Naive thymus-derived CD8-positive, alpha-beta T cell (primary cell): ENCODE results near the gene KCNK13. TPM values are rescaled to one million over a fixed set of nuclear protein-coding genes. Genes with fewer than 3 reads are reported as not detected.
A peak's percentile ranks its signal among the peaks of the same experiment; 100 is the strongest.

Experiments
- ATAC-seq, 2 donors: fragments of 150-1000 bp; cut with Tn5 transposase in 1 of 2; sonication (Bioruptor Pico), chemical (Tn5 transposase) in 1 of 2; 1 replicate in 1 of 2; 2 replicates in 1 of 2; pipeline ENCODE4 v1.10.0; 2021; ENCODE audit warnings: mild to moderate bottlenecking in 2 of 2, moderate library complexity in 2 of 2
- POLR2A ChIA-PET: fragments of 350-600 bp; sonication (Branson Sonifier 250); formaldehyde crosslinking; loops from one replicate; lab custom pipeline; 2021; ENCODE audit warnings: antibody characterized with exemption; lab: Charles Lee
- DNase-seq, 10 donors: peaks; one replicate each; pipeline versions ENCODE4 v3.0.0 to v3.0.0-alpha.2; 2020 to 2022
- H3K27ac Mint-ChIP-seq, 10 donors: one replicate each; pipeline ENCODE4 v1.8.0; 2020 to 2022; ENCODE audit warnings: mild to moderate bottlenecking in 10 of 10, mixed read lengths in 10 of 10, moderate library complexity in 4 of 10, inconsistent platforms in 1 of 10
- H3K27me3 Mint-ChIP-seq, 5 donors: one replicate each; pipeline ENCODE4 v1.8.0; 2021 to 2022; ENCODE audit warnings: mixed read lengths in 5 of 5
- H3K36me3 Mint-ChIP-seq, 3 donors: one replicate each; pipeline ENCODE4 v1.8.0; 2020 to 2022; ENCODE audit warnings: mixed read lengths in 3 of 3, mild to moderate bottlenecking in 2 of 3, inconsistent platforms in 1 of 3
- H3K4me1 Mint-ChIP-seq, 4 donors: one replicate each; pipeline ENCODE4 v1.8.0; 2021 to 2022; ENCODE audit warnings: mixed read lengths in 4 of 4
- H3K4me3 Mint-ChIP-seq, 10 donors: one replicate each; pipeline ENCODE4 v1.8.0; 2020 to 2022; ENCODE audit warnings: mild to moderate bottlenecking in 10 of 10, mixed read lengths in 10 of 10, moderate library complexity in 6 of 10, inconsistent platforms in 1 of 10
- H3K9me3 Mint-ChIP-seq, 9 donors: one replicate each; pipeline ENCODE4 v1.8.0; 2020 to 2022; ENCODE audit warnings: mixed read lengths in 9 of 9, mild to moderate bottlenecking in 3 of 9, inconsistent platforms in 1 of 9, moderate library complexity in 1 of 9
- polyA plus RNA-seq, 3 donors: library from polyadenylated mRNA; unstranded; fragments of 300-500 nt; fragmentation: Illumina TruSeq; gene quantifications; one replicate each; pipeline ENCODE4 v1.2.3, GENCODE V29; 2021
- total RNA-seq, 8 experiments: library from RNA in 2 of 8; stranded (reverse) in 2 of 8; gene quantifications; one replicate each; pipeline ENCODE4 v1.2.3 and lab custom pipeline; 2021 to 2026

The KCNK13 gene
- total and polyA plus RNA-seq, 5 experiments from 2014 or later = not detected

- Mint-ChIP-seq H3K4me1 (peaks cover 0 to 2% (median 0%) of the 10 kb centered on the region in 4 donors), H3K36me3 (peaks cover 0 to 60% (median 13%) of the 10 kb centered on the region in 3 donors), H3K4me3 (no peak overlapping the region), H3K27ac (peak overlapping the region in 2 of 10 donors; percentile 11 to 14), H3K27me3 (no peaks in the 10 kb centered on the region), H3K9me3 (no peaks in the 10 kb centered on the region)
- DNase-seq (no peak), ATAC-seq (no peak)
- POLR2A ChIA-PET = no interaction called here
These were observed 19.1 kb upstream of the KCNK13 start for GRCh38 chr14:90042496-90043252.

- peaks cover 0 to 41% (median 7%) of the 10 kb centered on the region in 3 donors for H3K36me3 Mint-ChIP-seq
- H3K9me3 Mint-ChIP-seq = no peaks in the 10 kb centered on the region
- no peak overlapping the region for H3K4me3 Mint-ChIP-seq
- H3K27ac Mint-ChIP-seq = no peak overlapping the region
- H3K27me3 Mint-ChIP-seq = no peaks in the 10 kb centered on the region
- POLR2A ChIA-PET = no interaction called here
- peaks cover 0 to 2% (median 0%) of the 10 kb centered on the region in 4 donors for H3K4me1 Mint-ChIP-seq
- DNase-seq = no peak
- ATAC-seq = no peak
These were observed 16.2 kb upstream of the KCNK13 start for GRCh38 chr14:90045616-90046015.

GRCh38 chr14:90049390-90049789, 12.4 kb upstream of the KCNK13 start:
- H3K4me1 Mint-ChIP-seq = no peaks in the 10 kb centered on the region
- H3K9me3 Mint-ChIP-seq = no peaks in the 10 kb centered on the region
- H3K27ac Mint-ChIP-seq = no peak overlapping the region
- no peak for DNase-seq
- no peak for ATAC-seq
- POLR2A ChIA-PET = no interaction called here
- no peak overlapping the region for H3K4me3 Mint-ChIP-seq
- H3K36me3 Mint-ChIP-seq = peaks cover 0 to 10% (median 0%) of the 10 kb centered on the region in 3 donors
- peaks cover 6 to 26% (median 21%) of the 10 kb centered on the region in 5 donors for H3K27me3 Mint-ChIP-seq

GRCh38 chr14:90050271-90050670, 11.5 kb upstream of the KCNK13 start:
- H3K27ac Mint-ChIP-seq = no peak overlapping the region
- peaks cover 0 to 4% (median 0%) of the 10 kb centered on the region in 3 donors for H3K36me3 Mint-ChIP-seq
- no peak for DNase-seq
- POLR2A ChIA-PET = no interaction called here
- H3K4me3 Mint-ChIP-seq = no peak overlapping the region
- H3K27me3 Mint-ChIP-seq = peaks cover 10 to 35% (median 30%) of the 10 kb centered on the region in 5 donors
- H3K4me1 Mint-ChIP-seq = no peaks in the 10 kb centered on the region
- H3K9me3 Mint-ChIP-seq = no peaks in the 10 kb centered on the region
- no peak for ATAC-seq

GRCh38 chr14:90053044-90053443, 8.8 kb upstream of the KCNK13 start:
- ATAC-seq (no peak), DNase-seq (no peak)
- no peaks in the 10 kb centered on the region for H3K4me1 Mint-ChIP-seq
- POLR2A ChIA-PET = no interaction called here
- H3K27ac Mint-ChIP-seq = no peak overlapping the region
- no peaks in the 10 kb centered on the region for H3K36me3 Mint-ChIP-seq
- peaks cover 25 to 60% (median 50%) of the 10 kb centered on the region in 5 donors for H3K27me3 Mint-ChIP-seq
- H3K4me3 Mint-ChIP-seq = no peak overlapping the region
- no peaks in the 10 kb centered on the region for H3K9me3 Mint-ChIP-seq

- Mint-ChIP-seq H3K27ac (no peak overlapping the region), H3K4me1 (peaks cover 0 to 7% (median 5%) of the 10 kb centered on the region in 4 donors), H3K27me3 (peaks cover 37 to 77% (median 60%) of the 10 kb centered on the region in 5 donors), H3K36me3 (no peaks in the 10 kb centered on the region), H3K9me3 (peaks cover 0 to 2% (median 0%) of the 10 kb centered on the region in 9 donors), H3K4me3 (no peak overlapping the region)
- ATAC-seq (no peak), DNase-seq (no peak)
- POLR2A ChIA-PET = no interaction called here
These were observed 7.0 kb upstream of the KCNK13 start for GRCh38 chr14:90054803-90055202.

- Mint-ChIP-seq H3K9me3 (peaks cover 0 to 2% (median 0%) of the 10 kb centered on the region in 9 donors), H3K4me1 (peaks cover 0 to 16% (median 12%) of the 10 kb centered on the region in 4 donors), H3K4me3 (no peak overlapping the region), H3K36me3 (no peaks in the 10 kb centered on the region), H3K27ac (no peak overlapping the region), H3K27me3 (peaks cover 38 to 81% (median 59%) of the 10 kb centered on the region in 5 donors)
- ATAC-seq (no peak), DNase-seq (no peak)
- POLR2A ChIA-PET = no interaction called here
These were observed 5.0 kb upstream of the KCNK13 start for GRCh38 chr14:90056826-90057225.

- ATAC-seq (no peak), DNase-seq (no peak)
- Mint-ChIP-seq H3K4me1 (peaks cover 12 to 29% (median 27%) of the 10 kb centered on the region in 4 donors), H3K27ac (no peak overlapping the region), H3K4me3 (peak overlapping the region in 8 of 10 donors; percentile 20 to 83 (median 72)), H3K27me3 (peaks cover 47 to 81% (median 60%) of the 10 kb centered on the region in 5 donors), H3K9me3 (peaks cover 0 to 2% (median 0%) of the 10 kb centered on the region in 9 donors), H3K36me3 (peaks cover 0 to 3% (median 0%) of the 10 kb centered on the region in 3 donors)
- POLR2A ChIA-PET = no interaction called here
These were observed 2.8 kb upstream of the KCNK13 start for GRCh38 chr14:90058876-90059458.

- ATAC-seq (peak; percentile 72 to 83), DNase-seq (peak in 7 of 10 donors; percentile 5 to 35 (median 19))
- peak overlapping the region; percentile 57 to 83 (median 70) for H3K4me3 Mint-ChIP-seq
- POLR2A ChIA-PET = no interaction called here
- peaks cover 0 to 2% (median 0%) of the 10 kb centered on the region in 9 donors for H3K9me3 Mint-ChIP-seq
- peaks cover 45 to 81% (median 60%) of the 10 kb centered on the region in 5 donors for H3K27me3 Mint-ChIP-seq
- no peak overlapping the region for H3K27ac Mint-ChIP-seq
- peaks cover 12 to 29% (median 27%) of the 10 kb centered on the region in 4 donors for H3K4me1 Mint-ChIP-seq
- H3K36me3 Mint-ChIP-seq = peaks cover 0 to 3% (median 2%) of the 10 kb centered on the region in 3 donors
These were observed 1.4 kb upstream of the KCNK13 start for GRCh38 chr14:90060312-90060964.

- Mint-ChIP-seq H3K4me3 (peak overlapping the region in 9 of 10 donors; percentile 50 to 83 (median 67)), H3K27me3 (peaks cover 46 to 77% (median 58%) of the 10 kb centered on the region in 5 donors), H3K4me1 (peaks cover 12 to 29% (median 27%) of the 10 kb centered on the region in 4 donors), H3K9me3 (peaks cover 0 to 2% (median 0%) of the 10 kb centered on the region in 9 donors), H3K27ac (no peak overlapping the region), H3K36me3 (peaks cover 0 to 3% (median 2%) of the 10 kb centered on the region in 3 donors)
- POLR2A ChIA-PET = no interaction called here
- no peak for ATAC-seq
- no peak for DNase-seq
These were observed 669 bp upstream of the KCNK13 start for GRCh38 chr14:90060965-90061684.

GRCh38 chr14:90062127-90062794, 467 bp downstream of the KCNK13 start:
- DNase-seq = peak in 1 of 10 donors; percentile 16
- Mint-ChIP-seq H3K9me3 (peaks cover 0 to 2% (median 0%) of the 10 kb centered on the region in 9 donors), H3K27ac (no peak overlapping the region), H3K4me3 (peak overlapping the region; percentile 70 to 97 (median 85)), H3K36me3 (peaks cover 0 to 3% (median 2%) of the 10 kb centered on the region in 3 donors), H3K4me1 (peaks cover 12 to 29% (median 27%) of the 10 kb centered on the region in 4 donors), H3K27me3 (peaks cover 44 to 67% (median 55%) of the 10 kb centered on the region in 5 donors)
- peak; percentile 42 to 49 for ATAC-seq
- POLR2A ChIA-PET = no interaction called here
